ENCODE measurements around the gene SMURF1.

SMURF1 gene

GRCh38 chr7:98988641-98989040, 155.3 kb downstream of the SMURF1 start:
- DNase-seq (ENCODE audit: low read depth in 2 of 2) = no peak

- DNase-seq (ENCODE audit: low read depth in 2 of 2) = no peak
Observed at GRCh38 chr7:98985945-98986344, 158.0 kb downstream of the SMURF1 start.

- DNase-seq (ENCODE audit: low read depth in 2 of 2) = no peak
Observed at GRCh38 chr7:98985406-98985805, 158.5 kb downstream of the SMURF1 start.

GRCh38 chr7:98984126-98984525, 159.8 kb downstream of the SMURF1 start:
- DNase-seq (ENCODE audit: low read depth in 2 of 2) = no peak

- DNase-seq (ENCODE audit: low read depth in 2 of 2) = no peak
Observed at GRCh38 chr7:98982686-98983085, 161.2 kb downstream of the SMURF1 start.

- DNase-seq (ENCODE audit: low read depth in 2 of 2) = no peak
Observed at GRCh38 chr7:98981701-98982100, 162.2 kb downstream of the SMURF1 start.

GRCh38 chr7:98978672-98979071, 165.2 kb downstream of the SMURF1 start:
- DNase-seq (ENCODE audit: low read depth in 2 of 2) = no peak
